ENCODE data around the gene ZNF133.
"Not testable (repeated sequence)": the region's sequence is repeated elsewhere in the genome, so short reads cannot be mapped to it uniquely, and the experiment has no call there.

The ZNF133 gene

DNA sequence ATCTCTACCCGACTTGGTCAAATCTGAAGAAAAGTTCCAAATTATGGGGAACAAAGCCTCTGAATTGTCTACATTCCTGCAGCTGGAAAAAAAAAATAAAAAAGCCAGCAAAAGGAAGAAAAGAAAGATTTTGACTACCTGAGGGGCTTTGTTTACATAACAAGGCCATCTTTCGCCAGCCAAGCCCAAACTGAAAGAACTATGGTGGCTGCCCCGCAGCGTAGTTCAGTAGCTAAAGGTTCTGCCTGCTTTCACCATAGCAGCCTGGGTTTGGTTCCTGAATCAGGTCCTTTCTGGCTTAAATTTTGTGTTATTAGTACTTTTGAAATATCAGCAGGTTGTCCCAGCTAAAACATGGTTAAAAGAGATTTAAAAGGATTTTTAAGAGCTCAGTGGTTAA is 35.4 kb downstream of the ZNF133 start:
- Histone ChIP-seq H3K36me3 (replicated peaks; ENCODE audit: low read depth, low read length) (no peaks in the 10 kb centered on the region), H3K27me3 (ENCODE audit: low read depth, low read length) (no peaks in the 10 kb centered on the region), H3K4me1 (ENCODE audit: low read length) (no peaks in the 10 kb centered on the region), H3K9me3 (ENCODE audit: insufficient read depth, low read length) (no peaks in the 10 kb centered on the region), H3K9ac (ENCODE audit: low read length) (no peak overlapping the region), H3K27ac (ENCODE audit: low read length) (no peak overlapping the region), H3K79me2 (ENCODE audit: low read length) (no peaks in the 10 kb centered on the region), H2AFZ (ENCODE audit: low read depth, low read length) (no peak overlapping the region), H3K4me3 (ENCODE audit: low read length) (no peak overlapping the region), H4K20me1 (ENCODE audit: insufficient read depth, low read length) (no peaks in the 10 kb centered on the region), H3K4me2 (ENCODE audit: low read length) (no peak overlapping the region)
- TF ChIP-seq, protein P1, sequence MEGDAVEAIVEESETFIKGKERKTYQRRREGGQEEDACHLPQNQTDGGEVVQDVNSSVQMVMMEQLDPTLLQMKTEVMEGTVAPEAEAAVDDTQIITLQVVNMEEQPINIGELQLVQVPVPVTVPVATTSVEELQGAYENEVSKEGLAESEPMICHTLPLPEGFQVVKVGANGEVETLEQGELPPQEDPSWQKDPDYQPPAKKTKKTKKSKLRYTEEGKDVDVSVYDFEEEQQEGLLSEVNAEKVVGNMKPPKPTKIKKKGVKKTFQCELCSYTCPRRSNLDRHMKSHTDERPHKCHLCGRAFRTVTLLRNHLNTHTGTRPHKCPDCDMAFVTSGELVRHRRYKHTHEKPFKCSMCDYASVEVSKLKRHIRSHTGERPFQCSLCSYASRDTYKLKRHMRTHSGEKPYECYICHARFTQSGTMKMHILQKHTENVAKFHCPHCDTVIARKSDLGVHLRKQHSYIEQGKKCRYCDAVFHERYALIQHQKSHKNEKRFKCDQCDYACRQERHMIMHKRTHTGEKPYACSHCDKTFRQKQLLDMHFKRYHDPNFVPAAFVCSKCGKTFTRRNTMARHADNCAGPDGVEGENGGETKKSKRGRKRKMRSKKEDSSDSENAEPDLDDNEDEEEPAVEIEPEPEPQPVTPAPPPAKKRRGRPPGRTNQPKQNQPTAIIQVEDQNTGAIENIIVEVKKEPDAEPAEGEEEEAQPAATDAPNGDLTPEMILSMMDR (IDR thresholded peaks at IDR 0.05; ENCODE audit: low read depth, low read length), result no peak
- TF ChIP-seq EZH2phosphoT487 (IDR thresholded peaks at IDR 0.05; ENCODE audit: low read depth), result no peak

DNA sequence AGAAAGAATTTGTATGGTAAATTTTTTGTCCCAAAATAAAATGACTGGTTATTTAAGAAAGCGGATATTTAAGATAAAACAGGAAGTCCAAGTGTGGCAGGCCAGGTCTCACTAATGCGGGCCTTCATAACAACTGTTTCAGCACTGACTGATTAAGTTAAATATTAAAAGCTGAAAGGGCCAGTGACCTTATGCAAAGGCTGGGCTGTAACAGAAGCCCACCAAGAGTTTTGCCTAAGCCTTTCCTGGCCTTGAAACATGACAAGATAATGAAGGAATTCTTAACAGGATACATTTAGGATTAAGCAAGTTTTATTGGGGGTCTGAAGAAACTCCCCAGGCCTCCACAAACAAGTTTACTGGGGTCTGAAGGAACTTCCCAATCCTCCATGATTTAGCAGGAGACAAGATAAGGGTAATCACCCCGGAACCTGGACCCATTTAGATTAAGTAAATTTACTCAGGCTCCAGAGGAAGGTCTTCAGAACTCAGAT is 36.3 kb downstream of the ZNF133 start:
- Histone ChIP-seq H3K4me2 (ENCODE audit: low read length) (no peak overlapping the region), H3K27ac (ENCODE audit: low read length) (no peak overlapping the region)

DNA sequence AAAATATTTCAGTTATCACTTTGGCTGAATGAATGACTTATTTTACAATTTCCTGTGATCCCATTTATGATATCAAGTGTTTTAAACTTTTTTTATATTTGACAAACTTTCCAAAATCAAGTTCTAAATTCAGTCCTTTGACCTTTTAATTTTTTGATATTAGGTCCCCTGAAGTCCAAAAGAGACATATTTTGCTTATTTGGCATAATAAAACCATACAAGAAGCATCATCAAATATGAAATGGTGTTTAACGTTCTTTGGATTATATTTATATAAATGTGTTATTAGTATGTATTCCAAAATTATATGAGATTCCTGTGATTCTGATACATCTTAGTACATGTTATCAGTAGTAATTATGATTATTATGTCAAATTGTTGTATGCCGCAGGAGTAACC is 38.7 kb downstream of the ZNF133 start:
- H3K79me2 ChIP-seq (ENCODE audit: low read length), result no peaks in the 10 kb centered on the region
- no peak overlapping the region for H3K4me2 ChIP-seq (ENCODE audit: low read length)
- no peak overlapping the region for H2AFZ ChIP-seq (ENCODE audit: low read depth, low read length)
- TF ChIP-seq EZH2phosphoT487 (IDR thresholded peaks at IDR 0.05; ENCODE audit: low read depth), result no peak
- TF ChIP-seq, protein P1 (IDR thresholded peaks at IDR 0.05; ENCODE audit: low read depth, low read length), result no peak
- no peak overlapping the region for H3K9ac ChIP-seq (ENCODE audit: low read length)
- H4K20me1 ChIP-seq (ENCODE audit: insufficient read depth, low read length), result no peaks in the 10 kb centered on the region
- no peaks in the 10 kb centered on the region for H3K4me1 ChIP-seq (ENCODE audit: low read length)
- H3K4me3 ChIP-seq (ENCODE audit: low read length), result no peak overlapping the region
- H3K27me3 ChIP-seq (ENCODE audit: low read depth, low read length), result no peaks in the 10 kb centered on the region
- H3K36me3 ChIP-seq (replicated peaks; ENCODE audit: low read depth, low read length), result no peaks in the 10 kb centered on the region
- H3K27ac ChIP-seq (ENCODE audit: low read length), result no peak overlapping the region
- peaks cover 12% of the 10 kb centered on the region for H3K9me3 ChIP-seq (ENCODE audit: insufficient read depth, low read length)

More for the DNA sequence above, 36.3 kb downstream of the ZNF133 start:
- H3K79me2 ChIP-seq (ENCODE audit: low read length), result no peaks in the 10 kb centered on the region
- no peaks in the 10 kb centered on the region for H3K36me3 ChIP-seq (replicated peaks; ENCODE audit: low read depth, low read length)
- H3K4me1 ChIP-seq (ENCODE audit: low read length), result no peaks in the 10 kb centered on the region
- H3K9me3 ChIP-seq (ENCODE audit: insufficient read depth, low read length), result no peaks in the 10 kb centered on the region
- H3K9ac ChIP-seq (ENCODE audit: low read length), result no peak overlapping the region
- H3K27me3 ChIP-seq (ENCODE audit: low read depth, low read length), result no peaks in the 10 kb centered on the region
- no peak overlapping the region for H3K4me3 ChIP-seq (ENCODE audit: low read length)
- no peaks in the 10 kb centered on the region for H4K20me1 ChIP-seq (ENCODE audit: insufficient read depth, low read length)
- H2AFZ ChIP-seq (ENCODE audit: low read depth, low read length), result no peak overlapping the region
- TF ChIP-seq, protein P1 (IDR thresholded peaks at IDR 0.05; ENCODE audit: low read depth, low read length), result no peak
- no peak for TF ChIP-seq EZH2phosphoT487 (IDR thresholded peaks at IDR 0.05; ENCODE audit: low read depth)

DNA sequence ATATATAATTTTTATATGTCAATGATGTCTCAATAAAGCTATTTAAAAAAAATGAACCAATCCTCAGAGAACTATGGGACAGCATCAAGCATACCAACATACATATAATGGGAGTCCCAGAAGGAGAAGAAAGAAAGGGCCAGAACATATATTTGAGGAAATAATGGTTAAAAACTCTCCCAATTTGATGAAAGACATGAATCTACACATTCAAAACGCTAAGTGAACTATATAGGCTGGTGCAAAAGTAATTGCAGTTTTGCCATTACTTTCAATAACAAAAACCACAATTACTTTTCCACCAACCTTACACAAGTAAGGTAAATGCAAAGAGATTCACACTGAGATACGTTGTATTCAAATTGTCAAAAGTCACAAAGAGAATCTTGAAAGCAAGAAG is 43.4 kb downstream of the ZNF133 start:
- no peak overlapping the region for H3K27ac ChIP-seq (ENCODE audit: low read length)
- H2AFZ ChIP-seq (ENCODE audit: low read depth, low read length), result no peak overlapping the region
- no peaks in the 10 kb centered on the region for H3K79me2 ChIP-seq (ENCODE audit: low read length)
- no peak overlapping the region for H3K4me2 ChIP-seq (ENCODE audit: low read length)
- H3K4me3 ChIP-seq (ENCODE audit: low read length), result no peak overlapping the region
- peaks cover 14% of the 10 kb centered on the region for H3K9me3 ChIP-seq (ENCODE audit: insufficient read depth, low read length)
- H4K20me1 ChIP-seq (ENCODE audit: insufficient read depth, low read length), result no peaks in the 10 kb centered on the region
- TF ChIP-seq, protein P1 (IDR thresholded peaks at IDR 0.05; ENCODE audit: low read depth, low read length), result no peak
- no peak for TF ChIP-seq EZH2phosphoT487 (IDR thresholded peaks at IDR 0.05; ENCODE audit: low read depth)
- H3K4me1 ChIP-seq (ENCODE audit: low read length), result no peaks in the 10 kb centered on the region
- no peaks in the 10 kb centered on the region for H3K27me3 ChIP-seq (ENCODE audit: low read depth, low read length)
- no peak overlapping the region for H3K9ac ChIP-seq (ENCODE audit: low read length)
- H3K36me3 ChIP-seq (replicated peaks; ENCODE audit: low read depth, low read length), result no peaks in the 10 kb centered on the region

DNA sequence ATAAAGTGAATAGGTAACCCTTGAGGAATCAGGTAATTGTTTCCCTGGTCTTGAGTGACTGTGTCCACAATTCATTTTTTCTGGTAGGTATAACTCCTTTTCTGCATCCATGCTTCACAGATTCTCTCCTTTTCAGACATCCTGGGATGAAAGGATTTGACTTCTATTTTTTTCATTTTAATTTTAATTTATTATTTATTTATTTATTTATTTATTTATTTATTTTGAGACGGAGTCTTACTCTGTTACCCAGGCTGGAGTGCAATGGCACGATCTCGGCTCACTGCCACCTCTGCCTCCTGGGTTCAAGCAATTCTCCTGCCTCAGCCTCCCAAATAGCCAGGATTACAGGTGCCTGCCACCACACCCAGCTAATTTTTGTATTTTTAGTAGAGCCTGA is 61.4 kb downstream of the ZNF133 start:
- H4K20me1 ChIP-seq (ENCODE audit: insufficient read depth, low read length); H3K27ac ChIP-seq (ENCODE audit: low read length); H3K36me3 ChIP-seq (replicated peaks; ENCODE audit: low read depth, low read length); H3K79me2 ChIP-seq (ENCODE audit: low read length); H3K9ac ChIP-seq (ENCODE audit: low read length); H3K4me1 ChIP-seq (ENCODE audit: low read length); H3K4me2 ChIP-seq (ENCODE audit: low read length); H3K4me3 ChIP-seq (ENCODE audit: low read length); H2AFZ ChIP-seq (ENCODE audit: low read depth, low read length); H3K9me3 ChIP-seq (ENCODE audit: insufficient read depth, low read length): not testable (repeated sequence)
- H3K27me3 ChIP-seq (ENCODE audit: low read depth, low read length), result peaks cover 16% of the 10 kb centered on the region; the same call in 1 of the 2 replicates
